ENCODE measurements around the gene NEURL1B.

NEURL1B gene, protein sequence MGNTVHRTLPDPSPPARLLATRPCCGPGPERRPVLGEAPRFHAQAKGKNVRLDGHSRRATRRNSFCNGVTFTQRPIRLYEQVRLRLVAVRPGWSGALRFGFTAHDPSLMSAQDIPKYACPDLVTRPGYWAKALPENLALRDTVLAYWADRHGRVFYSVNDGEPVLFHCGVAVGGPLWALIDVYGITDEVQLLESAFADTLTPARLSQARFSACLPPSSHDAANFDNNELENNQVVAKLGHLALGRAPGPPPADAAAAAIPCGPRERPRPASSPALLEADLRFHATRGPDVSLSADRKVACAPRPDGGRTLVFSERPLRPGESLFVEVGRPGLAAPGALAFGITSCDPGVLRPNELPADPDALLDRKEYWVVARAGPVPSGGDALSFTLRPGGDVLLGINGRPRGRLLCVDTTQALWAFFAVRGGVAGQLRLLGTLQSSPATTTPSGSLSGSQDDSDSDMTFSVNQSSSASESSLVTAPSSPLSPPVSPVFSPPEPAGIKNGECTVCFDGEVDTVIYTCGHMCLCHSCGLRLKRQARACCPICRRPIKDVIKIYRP

DNA sequence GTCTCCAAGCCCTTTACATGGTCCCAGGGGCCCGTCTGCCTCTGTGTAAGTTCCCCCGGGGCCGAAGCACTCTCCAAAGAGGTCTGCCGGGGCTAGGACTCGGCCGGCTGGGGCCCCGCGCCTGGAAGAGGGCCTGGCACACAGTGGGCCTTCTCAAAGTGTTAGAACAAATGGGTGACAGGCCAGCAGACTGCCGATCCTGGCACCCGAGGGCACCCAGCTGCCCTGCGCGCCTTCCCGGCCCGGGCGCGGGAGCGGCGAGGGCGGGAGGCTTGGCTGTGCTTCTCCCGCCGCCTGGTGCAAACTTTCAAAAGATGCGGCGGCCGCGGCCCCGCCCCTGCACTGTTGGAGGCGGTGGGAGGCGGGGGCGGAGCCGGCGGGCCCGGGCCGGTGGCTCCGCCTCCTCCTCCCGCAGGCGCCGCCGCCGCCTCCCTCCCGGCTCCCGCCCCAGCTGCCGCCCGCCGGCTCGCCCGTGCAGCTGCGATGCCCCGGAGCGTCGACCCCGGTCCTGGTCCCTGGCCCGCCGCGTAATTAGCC, at the start of gene NEURL1B:
NEURL1B (plus strand) TSS at position 442 of the 537 bp plus-strand sequence. CDS start 144 bp downstream, outside the sequence.
- peak within 1 kb of the TSS; percentile 42 for H3K4me2 ChIP-seq
- H4K20me1 ChIP-seq (ENCODE audit: insufficient read depth): no peaks in the 10 kb centered on the region
- TF ChIP-seq, protein P1, sequence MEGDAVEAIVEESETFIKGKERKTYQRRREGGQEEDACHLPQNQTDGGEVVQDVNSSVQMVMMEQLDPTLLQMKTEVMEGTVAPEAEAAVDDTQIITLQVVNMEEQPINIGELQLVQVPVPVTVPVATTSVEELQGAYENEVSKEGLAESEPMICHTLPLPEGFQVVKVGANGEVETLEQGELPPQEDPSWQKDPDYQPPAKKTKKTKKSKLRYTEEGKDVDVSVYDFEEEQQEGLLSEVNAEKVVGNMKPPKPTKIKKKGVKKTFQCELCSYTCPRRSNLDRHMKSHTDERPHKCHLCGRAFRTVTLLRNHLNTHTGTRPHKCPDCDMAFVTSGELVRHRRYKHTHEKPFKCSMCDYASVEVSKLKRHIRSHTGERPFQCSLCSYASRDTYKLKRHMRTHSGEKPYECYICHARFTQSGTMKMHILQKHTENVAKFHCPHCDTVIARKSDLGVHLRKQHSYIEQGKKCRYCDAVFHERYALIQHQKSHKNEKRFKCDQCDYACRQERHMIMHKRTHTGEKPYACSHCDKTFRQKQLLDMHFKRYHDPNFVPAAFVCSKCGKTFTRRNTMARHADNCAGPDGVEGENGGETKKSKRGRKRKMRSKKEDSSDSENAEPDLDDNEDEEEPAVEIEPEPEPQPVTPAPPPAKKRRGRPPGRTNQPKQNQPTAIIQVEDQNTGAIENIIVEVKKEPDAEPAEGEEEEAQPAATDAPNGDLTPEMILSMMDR (conservative IDR thresholded peaks at IDR 0.05; ENCODE audit: low read depth, low read length): no peak
- H2AFZ ChIP-seq (ENCODE audit: low read depth): peak within 1 kb of the TSS; percentile 76
- no peak within 1 kb of the TSS for H3K4me3 ChIP-seq (IDR thresholded peaks at IDR 0.05; ENCODE audit: insufficient read depth, low read depth, low read length)
- peak within 1 kb of the TSS; percentile 58; the same call in 1 of the 2 replicates for H3K9ac ChIP-seq
- no peaks in the 10 kb centered on the region for H3K79me2 ChIP-seq (ENCODE audit: insufficient read depth, low read depth)
- H3K36me3 ChIP-seq (ENCODE audit: insufficient read depth): no peaks in the 10 kb centered on the region
- no peak within 1 kb of the TSS for H3K27ac ChIP-seq
- no peaks in the 10 kb centered on the region; the same call in 1 of the 2 replicates for H3K27me3 ChIP-seq (ENCODE audit: insufficient read depth, low read depth)
- peaks cover 4% of the 10 kb centered on the region for H3K4me1 ChIP-seq (ENCODE audit: low read depth, poor library complexity, severe bottlenecking)

DNA sequence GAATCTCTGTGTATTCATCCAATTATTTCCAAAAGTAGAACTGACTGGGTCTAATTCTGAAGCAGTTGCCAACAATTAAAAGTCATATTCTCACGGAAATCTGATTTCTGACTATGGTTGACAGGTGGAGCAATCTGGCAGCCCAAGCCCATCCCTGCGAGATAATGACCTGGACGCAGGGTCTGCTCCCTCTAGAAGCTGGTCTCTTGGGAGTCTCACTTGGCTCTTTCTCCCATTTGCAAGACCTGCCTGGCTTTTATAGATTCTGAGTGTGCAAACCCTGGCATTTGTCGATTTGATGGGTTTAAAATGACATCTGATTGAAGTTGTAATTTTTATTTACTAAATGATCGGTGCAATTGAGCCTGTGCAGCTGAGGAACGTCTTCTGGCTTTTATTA, 49.4 kb upstream of the NEURL1B start:
- TF ChIP-seq, protein P1 (conservative IDR thresholded peaks at IDR 0.05; ENCODE audit: low read depth, low read length): no peak
- Histone ChIP-seq H3K79me2 (ENCODE audit: insufficient read depth, low read depth) (no peaks in the 10 kb centered on the region), H3K27me3 (ENCODE audit: insufficient read depth, low read depth) (no peaks in the 10 kb centered on the region), H3K4me1 (ENCODE audit: low read depth, poor library complexity, severe bottlenecking) (no peaks in the 10 kb centered on the region), H4K20me1 (ENCODE audit: insufficient read depth) (no peaks in the 10 kb centered on the region), H3K4me3 (IDR thresholded peaks at IDR 0.05; ENCODE audit: insufficient read depth, low read depth, low read length) (no peak overlapping the region), H3K9ac (no peak overlapping the region), H3K4me2 (no peak overlapping the region), H3K27ac (no peak overlapping the region), H3K36me3 (ENCODE audit: insufficient read depth) (no peaks in the 10 kb centered on the region), H2AFZ (ENCODE audit: low read depth) (no peak overlapping the region)

DNA sequence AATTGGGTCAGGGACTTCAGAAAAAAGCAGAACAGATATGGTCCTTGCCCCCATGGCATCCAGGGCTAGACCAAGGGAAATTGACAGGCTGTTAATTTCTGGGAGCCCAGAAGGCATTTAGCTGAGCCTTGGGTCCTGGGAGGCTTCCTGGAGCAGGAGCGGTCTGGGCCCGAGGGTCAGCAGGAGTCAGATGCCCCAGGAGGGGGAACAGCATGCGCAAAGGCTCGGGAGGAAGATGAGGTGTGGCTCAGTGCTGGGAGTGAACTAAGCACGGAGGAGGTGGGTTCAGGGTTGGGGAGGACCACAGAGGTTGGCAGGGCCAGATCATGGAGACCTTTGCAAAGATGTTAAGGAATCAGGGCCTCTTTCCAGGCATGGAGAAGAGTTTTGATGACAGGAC, 48.2 kb upstream of the NEURL1B start:
- no peak overlapping the region for H3K4me2 ChIP-seq
- no peaks in the 10 kb centered on the region for H3K4me1 ChIP-seq (ENCODE audit: low read depth, poor library complexity, severe bottlenecking)
- H3K27ac ChIP-seq: no peak overlapping the region
- no peaks in the 10 kb centered on the region for H3K36me3 ChIP-seq (ENCODE audit: insufficient read depth)
- H4K20me1 ChIP-seq (ENCODE audit: insufficient read depth): no peaks in the 10 kb centered on the region
- no peak overlapping the region for H2AFZ ChIP-seq (ENCODE audit: low read depth)
- H3K79me2 ChIP-seq (ENCODE audit: insufficient read depth, low read depth): no peaks in the 10 kb centered on the region
- H3K9ac ChIP-seq: no peak overlapping the region
- TF ChIP-seq, protein P1 (conservative IDR thresholded peaks at IDR 0.05; ENCODE audit: low read depth, low read length): no peak
- H3K27me3 ChIP-seq (ENCODE audit: insufficient read depth, low read depth): no peaks in the 10 kb centered on the region
- no peak overlapping the region for H3K4me3 ChIP-seq (IDR thresholded peaks at IDR 0.05; ENCODE audit: insufficient read depth, low read depth, low read length)

DNA sequence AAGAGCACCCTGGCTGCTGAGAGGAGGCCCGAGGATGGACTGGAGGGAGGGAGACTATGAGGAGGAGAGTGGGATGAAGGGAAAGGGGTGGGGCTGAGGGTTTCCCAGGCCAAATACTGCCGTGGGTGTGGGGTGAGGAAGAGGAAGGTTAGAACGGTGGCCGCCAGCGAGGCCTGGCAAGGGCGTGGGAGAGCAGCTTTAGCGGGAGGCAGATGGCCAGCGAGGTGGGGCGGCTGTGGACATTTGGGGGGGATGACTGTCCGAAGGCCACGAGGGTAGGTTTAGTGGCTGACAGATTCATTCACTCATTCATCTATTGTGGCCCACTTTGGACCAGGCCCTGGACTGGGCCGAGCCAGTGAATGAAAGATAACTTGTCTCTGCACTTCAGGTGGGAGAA, 47.8 kb upstream of the NEURL1B start:
- H3K36me3 ChIP-seq (ENCODE audit: insufficient read depth): no peaks in the 10 kb centered on the region
- H3K27ac ChIP-seq: no peak overlapping the region
- no peaks in the 10 kb centered on the region for H4K20me1 ChIP-seq (ENCODE audit: insufficient read depth)
- no peak overlapping the region for H3K9ac ChIP-seq
- no peaks in the 10 kb centered on the region for H3K27me3 ChIP-seq (ENCODE audit: insufficient read depth, low read depth)
- no peaks in the 10 kb centered on the region for H3K4me1 ChIP-seq (ENCODE audit: low read depth, poor library complexity, severe bottlenecking)
- no peak overlapping the region for H2AFZ ChIP-seq (ENCODE audit: low read depth)
- no peak overlapping the region for H3K4me2 ChIP-seq
- H3K79me2 ChIP-seq (ENCODE audit: insufficient read depth, low read depth): no peaks in the 10 kb centered on the region
- no peak overlapping the region for H3K4me3 ChIP-seq (IDR thresholded peaks at IDR 0.05; ENCODE audit: insufficient read depth, low read depth, low read length)
- TF ChIP-seq, protein P1 (conservative IDR thresholded peaks at IDR 0.05; ENCODE audit: low read depth, low read length): no peak

All from KMS-11 (cell line).